HG02623 (cell line): ENCODE measurements around the gene MAP7.

Experiments
- ATAC-seq: cut with Tn5 transposase; IDR thresholded peaks from one replicate; pipeline ENCODE4 v1.9.1; 2021; ENCODE audit warnings: moderate library complexity; ENCODE audit not compliant: unreplicated experiment

The MAP7 gene

DNA sequence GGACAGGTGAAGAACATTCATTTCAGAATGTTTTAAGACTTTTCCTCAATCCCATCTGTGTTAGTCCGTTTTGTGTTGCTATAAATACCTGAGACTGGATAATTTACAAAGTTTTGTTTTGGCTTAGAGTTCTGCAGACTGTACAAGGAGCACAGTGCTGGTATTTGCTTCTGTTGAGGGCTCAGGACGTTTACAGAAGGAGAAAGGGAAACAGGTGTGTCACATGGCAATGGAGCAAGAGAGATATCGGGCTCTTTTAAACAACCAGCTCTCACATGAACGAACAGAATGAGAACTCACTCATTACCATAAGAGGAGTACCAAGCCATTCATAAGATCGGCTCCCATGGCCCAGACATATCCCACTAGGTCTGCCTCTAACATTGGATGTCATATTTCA, 16.7 kb downstream of the MAP7 start:
- ATAC-seq = no peak

DNA sequence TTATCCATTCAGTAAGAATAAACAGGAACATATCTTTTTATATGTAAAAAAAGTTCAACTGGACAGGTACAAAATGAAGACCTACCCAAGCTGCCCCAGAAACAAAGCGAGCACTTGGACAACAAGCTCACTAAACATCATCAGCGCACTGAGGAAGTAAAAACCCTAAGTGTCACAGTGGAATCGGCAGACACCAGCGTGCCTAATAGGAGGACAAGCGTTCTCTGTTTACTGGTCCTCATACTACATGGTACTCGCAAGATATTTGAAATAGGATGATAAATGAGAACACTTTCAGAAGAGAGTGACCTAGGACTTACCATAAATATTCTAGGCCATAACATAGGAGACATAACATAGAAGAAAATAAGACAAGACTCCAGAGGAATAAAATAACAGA, 18.2 kb downstream of the MAP7 start:
- ATAC-seq = no peak

DNA sequence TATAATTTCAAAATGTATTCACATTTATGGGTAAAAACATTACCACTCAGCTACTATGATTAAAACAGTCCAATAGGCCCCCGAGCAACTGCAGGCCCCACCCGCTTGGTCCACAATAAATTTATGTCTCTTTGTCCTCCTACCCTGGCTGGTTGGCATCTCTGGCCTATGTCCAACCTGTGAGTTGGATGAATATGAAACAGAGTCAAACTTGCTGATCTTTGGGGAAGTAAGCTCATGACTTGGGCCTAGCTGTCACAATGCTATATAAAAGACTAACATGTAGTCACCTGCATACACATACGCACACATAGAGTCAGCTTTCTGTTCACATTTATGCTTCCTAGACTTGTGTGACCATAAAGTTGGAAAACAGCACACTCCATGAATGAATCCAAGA, 20.5 kb downstream of the MAP7 start:
- no peak for ATAC-seq

DNA sequence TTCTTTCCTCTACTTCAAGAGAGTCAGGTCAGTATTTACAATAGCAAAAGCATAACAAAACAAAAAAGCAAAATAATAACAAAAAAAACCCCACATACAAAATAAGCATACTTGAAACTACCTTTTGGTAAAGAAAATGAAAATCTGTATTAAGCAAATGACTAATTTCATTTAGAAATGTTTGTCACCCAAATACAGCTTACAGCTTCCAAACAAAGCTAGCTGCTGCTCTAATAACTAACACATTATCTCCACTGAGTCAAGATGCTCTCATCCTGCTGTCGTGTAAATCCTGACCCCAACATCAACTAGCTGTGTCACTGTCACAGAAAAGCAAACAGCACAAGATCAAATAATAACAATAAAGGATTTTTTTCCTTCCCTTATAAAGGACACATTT, 21.7 kb downstream of the MAP7 start:
- no peak for ATAC-seq

DNA sequence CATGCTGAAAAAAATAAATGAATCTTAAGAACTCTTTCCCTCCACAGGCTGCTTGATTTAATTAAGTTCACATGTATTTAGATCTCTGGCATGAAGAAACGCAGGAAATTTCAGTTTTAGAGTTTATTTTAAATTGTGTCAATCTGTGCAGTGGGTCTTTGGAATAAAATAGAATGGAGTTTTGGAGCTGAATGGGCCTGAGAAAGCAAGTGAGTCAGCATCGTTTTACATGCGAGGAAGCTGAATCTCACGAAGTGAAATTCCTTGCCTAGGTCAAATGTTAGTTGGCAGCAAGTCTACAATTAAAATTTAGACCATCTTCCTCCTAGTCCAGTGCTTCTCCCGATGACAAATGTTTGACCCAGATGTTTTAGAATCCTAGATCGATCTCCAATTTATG, 22.4 kb downstream of the MAP7 start:
- ATAC-seq = no peak

DNA sequence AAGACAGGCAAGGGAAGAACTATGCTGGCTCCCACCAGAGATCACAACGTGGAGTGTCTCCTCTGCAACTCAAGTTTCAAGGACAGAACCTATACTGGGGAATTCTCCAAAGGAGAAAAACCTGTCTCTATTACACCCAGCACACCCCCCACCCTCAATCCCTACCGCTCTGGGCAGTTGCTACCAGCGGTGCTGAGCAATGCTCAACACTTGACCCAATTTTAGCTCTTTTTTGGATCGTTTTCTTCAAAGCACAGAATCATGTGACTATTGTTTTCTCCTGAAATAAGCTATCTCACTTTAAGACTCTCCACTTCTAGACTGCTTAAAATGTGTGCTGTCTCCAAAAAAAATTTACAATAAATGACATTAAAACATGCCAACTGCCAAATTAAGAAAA, 23.3 kb downstream of the MAP7 start:
- ATAC-seq = no peak

- ATAC-seq = no peak
These were observed 23.9 kb downstream of the MAP7 start for GRCh38 chr6:136526196-136526930.

- ATAC-seq = no peak
These were observed 24.5 kb downstream of the MAP7 start for GRCh38 chr6:136525586-136526195.

DNA sequence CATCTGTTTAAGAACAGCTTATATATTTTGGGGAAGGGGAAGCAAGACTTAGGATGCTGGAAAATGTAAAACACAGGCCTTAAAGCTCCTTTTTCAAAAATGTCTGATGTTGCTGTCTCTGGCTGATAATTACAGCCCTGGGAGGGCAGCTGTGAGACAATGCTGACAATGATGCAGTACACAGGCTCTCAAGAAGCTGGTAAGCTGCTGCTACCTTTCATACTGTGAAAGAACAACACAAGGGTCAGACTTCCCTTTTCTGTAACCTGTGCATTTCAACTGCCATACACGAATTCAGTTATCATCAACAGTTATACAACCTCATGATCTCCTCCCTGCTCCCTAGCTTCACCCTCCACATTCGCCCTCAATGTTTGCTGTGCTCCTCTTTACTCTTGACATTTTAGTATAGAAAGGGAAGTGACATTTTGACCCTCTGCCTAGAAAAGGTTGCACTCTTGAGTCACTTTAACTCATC, 25.2 kb downstream of the MAP7 start:
- ATAC-seq = no peak

- no peak for ATAC-seq
These were observed 25.8 kb downstream of the MAP7 start for GRCh38 chr6:136524339-136524935.

GRCh38 chr6:136523196-136523595, 27.0 kb downstream of the MAP7 start:
- no peak for ATAC-seq

- ATAC-seq = no peak
These were observed 27.6 kb downstream of the MAP7 start for GRCh38 chr6:136522636-136523035.

GRCh38 chr6:136521911-136522310, 28.3 kb downstream of the MAP7 start:
- no peak for ATAC-seq

- no peak for ATAC-seq
These were observed 28.8 kb downstream of the MAP7 start for GRCh38 chr6:136521427-136521826.

DNA sequence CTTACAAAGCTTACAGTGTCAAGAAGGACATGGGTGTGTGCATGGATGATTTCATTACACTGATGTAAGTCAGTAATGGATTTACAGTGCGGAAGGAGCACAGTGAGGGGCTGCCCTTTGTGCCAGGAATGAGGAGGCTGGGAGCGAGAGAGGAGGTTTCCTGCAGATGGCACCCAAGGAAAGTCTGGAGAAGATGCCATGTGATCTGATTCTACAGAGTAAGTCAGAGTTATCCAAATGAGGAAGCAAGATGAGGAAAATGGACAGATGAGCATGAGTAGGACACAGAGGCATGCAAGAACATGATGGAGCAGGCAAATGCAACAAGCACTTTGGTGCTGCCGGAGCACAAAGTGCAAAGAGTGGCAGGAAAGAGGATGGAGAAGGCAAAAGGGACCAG, 29.7 kb downstream of the MAP7 start:
- ATAC-seq = no peak

DNA sequence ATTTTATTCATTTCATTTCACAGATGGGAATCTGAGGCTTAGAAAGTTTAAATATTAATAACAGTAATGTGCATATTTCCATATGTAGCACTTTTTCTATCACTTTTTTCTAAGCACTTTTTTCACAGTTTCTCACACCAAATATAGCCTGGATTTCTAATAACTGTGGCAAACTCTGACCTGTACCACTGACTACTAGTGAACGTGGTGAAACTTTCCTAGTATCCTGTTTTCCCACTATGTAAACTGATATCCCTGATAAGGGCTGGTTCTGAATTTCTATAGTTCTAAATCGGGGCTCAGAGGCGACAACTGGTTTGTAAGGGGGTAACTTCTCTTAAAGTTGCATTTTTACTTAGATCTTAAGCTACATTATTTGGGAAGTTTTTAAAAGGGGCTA, 32.6 kb downstream of the MAP7 start:
- no peak for ATAC-seq

DNA sequence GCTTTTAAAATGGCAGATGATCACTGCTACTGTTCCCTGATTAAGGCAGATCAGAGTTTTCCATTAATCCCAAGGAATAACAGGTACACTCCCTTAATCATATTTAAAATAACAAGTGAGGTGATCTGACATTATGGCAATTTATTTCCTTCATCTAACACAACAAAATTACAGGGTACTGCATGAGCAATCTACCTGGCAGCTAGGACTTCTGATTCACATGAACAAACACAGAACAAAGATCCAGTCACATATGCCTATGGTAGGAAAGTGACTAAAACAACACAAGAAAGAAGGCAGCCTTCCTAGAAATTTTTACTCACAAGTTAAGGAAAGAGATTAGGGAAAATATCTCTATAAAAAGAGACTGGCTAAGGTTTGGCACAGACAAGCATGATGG, 33.2 kb downstream of the MAP7 start:
- no peak for ATAC-seq

- no peak for ATAC-seq
These were observed 35.6 kb downstream of the MAP7 start for GRCh38 chr6:136514591-136514990.

DNA sequence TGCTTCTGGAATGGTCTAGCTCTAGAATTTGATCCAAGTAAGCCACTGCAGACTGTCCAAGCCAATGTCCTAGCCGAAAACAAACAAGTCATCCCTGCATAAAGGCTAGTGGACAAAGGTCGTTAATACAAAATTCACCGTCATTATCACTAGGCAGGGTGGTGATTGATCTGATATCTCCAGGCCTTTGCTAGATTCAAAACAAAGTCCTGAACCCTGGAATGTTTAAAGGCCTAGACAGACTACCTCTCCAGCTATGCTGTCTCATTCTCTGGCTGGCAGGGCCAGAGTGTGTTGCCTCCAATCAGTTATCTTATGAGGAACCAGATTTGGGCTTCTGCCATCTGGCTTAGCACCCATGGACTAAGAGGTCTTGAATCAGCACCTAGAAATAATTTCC, 38.3 kb downstream of the MAP7 start:
- ATAC-seq = no peak

- ATAC-seq = no peak
These were observed 38.8 kb downstream of the MAP7 start for GRCh38 chr6:136511397-136511796.

DNA sequence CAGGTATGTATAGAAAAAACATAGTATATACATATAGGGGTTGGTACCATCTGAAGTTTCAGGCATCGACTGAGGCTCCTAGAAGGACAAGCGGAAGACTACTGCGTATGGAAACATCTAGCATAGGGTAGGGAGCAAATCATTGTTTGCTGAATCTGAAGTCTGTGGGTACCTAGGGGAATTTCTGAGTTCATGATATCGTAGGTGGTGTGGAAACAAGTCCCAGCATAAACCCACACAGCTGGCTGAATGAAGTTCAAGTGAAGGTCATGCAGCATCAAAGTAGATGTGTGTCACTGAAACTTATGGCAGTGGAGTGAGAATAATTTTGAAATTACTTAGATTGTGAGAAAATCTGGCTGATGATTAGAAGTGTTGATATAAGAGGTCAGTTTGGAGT, 39.4 kb downstream of the MAP7 start:
- ATAC-seq = no peak

- ATAC-seq = no peak
These were observed 39.9 kb downstream of the MAP7 start for GRCh38 chr6:136510299-136510698.
